ENCODE measurements around the gene APOOL. TPM values are rescaled to one million over a fixed set of nuclear protein-coding genes. Genes with fewer than 3 reads are reported as not detected.

Gene APOOL
- total and polyA plus RNA-seq, 5 donors: 8.1 to 43.0 (median 32.9) TPM

DNA sequence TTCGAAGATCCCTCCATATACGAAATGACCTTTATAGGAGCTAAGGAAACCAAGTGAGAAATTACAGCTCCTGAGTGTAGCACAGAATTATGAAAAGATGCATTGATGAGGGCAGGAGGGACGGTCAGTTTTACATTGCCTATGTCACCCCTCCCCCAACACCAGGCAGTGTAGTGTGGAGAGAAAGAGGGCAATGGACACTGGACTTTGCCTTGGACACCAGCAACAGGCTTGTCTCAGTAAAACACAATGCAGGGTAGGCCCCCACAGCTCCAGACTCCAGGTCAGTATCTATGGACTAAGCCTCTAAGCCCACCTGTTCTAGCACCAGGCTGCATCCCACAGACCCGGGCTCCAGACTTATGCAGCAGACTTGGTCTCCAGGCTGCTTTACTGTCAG, 16.5 kb downstream of the APOOL start:
- 98% methylated on average over 4 of the region's 4 CpGs for WGBS
- no peak for ATAC-seq

GRCh38 chrX:85024044-85024443, 20.4 kb downstream of the APOOL start:
- ATAC-seq: no peak

More for the DNA sequence above, 16.5 kb downstream of the APOOL start:
- Histone ChIP-seq H3K4me1 (ENCODE audit: control insufficient read depth, insufficient read depth, low read length) (no peaks in the 10 kb centered on the region), H3K4me3 (ENCODE audit: low read length) (no peak overlapping the region), H3K27ac (ENCODE audit: low read length) (no peak overlapping the region), H3K27me3 (ENCODE audit: control insufficient read depth, insufficient read depth) (no peaks in the 10 kb centered on the region), H3K9me3 (ENCODE audit: control insufficient read depth, low read length) (no peaks in the 10 kb centered on the region)
- intact Hi-C loops (cut with DNase I): no loop called here
- DNase-seq: no peak

GRCh38 chrX:85024562-85024961, 20.9 kb downstream of the APOOL start:
- intact Hi-C loops (cut with DNase I): no loop called here
- no peak for ATAC-seq
- H3K27ac ChIP-seq (ENCODE audit: low read length): no peak overlapping the region
- no peak for DNase-seq
- H3K27me3 ChIP-seq (ENCODE audit: control insufficient read depth, insufficient read depth): no peaks in the 10 kb centered on the region
- H3K9me3 ChIP-seq (ENCODE audit: control insufficient read depth, low read length): no peaks in the 10 kb centered on the region
- no peaks in the 10 kb centered on the region for H3K4me1 ChIP-seq (ENCODE audit: control insufficient read depth, insufficient read depth, low read length)
- H3K4me3 ChIP-seq (ENCODE audit: low read length): no peak overlapping the region
- 71% methylated on average over 3 of the region's 3 CpGs for WGBS

More at GRCh38 chrX:85024044-85024443, 20.4 kb downstream of the APOOL start:
- no peak overlapping the region for H3K27ac ChIP-seq (ENCODE audit: low read length)
- WGBS: 32% methylated on average over 2 of the region's 2 CpGs
- H3K27me3 ChIP-seq (ENCODE audit: control insufficient read depth, insufficient read depth): no peaks in the 10 kb centered on the region
- H3K9me3 ChIP-seq (ENCODE audit: control insufficient read depth, low read length): no peaks in the 10 kb centered on the region
- intact Hi-C loops (cut with DNase I): no loop called here
- no peaks in the 10 kb centered on the region for H3K4me1 ChIP-seq (ENCODE audit: control insufficient read depth, insufficient read depth, low read length)
- no peak overlapping the region for H3K4me3 ChIP-seq (ENCODE audit: low read length)
- no peak for DNase-seq

- H3K27me3 ChIP-seq (ENCODE audit: control insufficient read depth, insufficient read depth): no peaks in the 10 kb centered on the region
- intact Hi-C loops (cut with DNase I): no loop called here
- H3K4me1 ChIP-seq (ENCODE audit: control insufficient read depth, insufficient read depth, low read length): no peaks in the 10 kb centered on the region
- H3K4me3 ChIP-seq (ENCODE audit: low read length): no peak overlapping the region
- H3K9me3 ChIP-seq (ENCODE audit: control insufficient read depth, low read length): no peaks in the 10 kb centered on the region
- DNase-seq (no peak), ATAC-seq (no peak)
- H3K27ac ChIP-seq (ENCODE audit: low read length): no peak overlapping the region
These were observed 22.5 kb downstream of the APOOL start for GRCh38 chrX:85026170-85026569.

GRCh38 chrX:85029043-85029442, 25.4 kb downstream of the APOOL start:
- Histone ChIP-seq H3K27ac (ENCODE audit: low read length) (no peak overlapping the region), H3K9me3 (ENCODE audit: control insufficient read depth, low read length) (no peaks in the 10 kb centered on the region), H3K4me3 (ENCODE audit: low read length) (no peak overlapping the region), H3K4me1 (ENCODE audit: control insufficient read depth, insufficient read depth, low read length) (no peaks in the 10 kb centered on the region), H3K27me3 (ENCODE audit: control insufficient read depth, insufficient read depth) (no peaks in the 10 kb centered on the region)
- DNase-seq: no peak
- no peak for ATAC-seq
- intact Hi-C loops (cut with DNase I): no loop called here

DNA sequence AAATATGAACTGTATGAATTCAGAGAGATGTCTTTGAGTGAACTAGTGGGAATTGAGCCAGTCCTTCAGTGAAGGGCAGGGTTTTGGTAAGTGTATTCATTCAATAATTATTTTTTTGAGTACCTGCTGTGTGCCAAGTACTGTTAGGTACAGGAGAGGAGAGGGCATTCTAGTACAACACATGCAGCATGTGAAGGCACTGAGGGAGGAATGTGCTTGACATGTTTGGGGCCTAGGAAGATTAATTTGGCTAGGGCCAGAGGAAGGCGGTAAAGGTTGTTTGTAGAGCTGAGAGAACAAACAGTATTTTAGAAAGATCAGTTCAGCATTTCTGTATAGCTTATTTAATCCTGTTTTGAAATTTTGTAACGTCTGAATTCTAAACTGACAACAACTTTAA, 27.8 kb downstream of the APOOL start:
- Histone ChIP-seq H3K4me1 (ENCODE audit: control insufficient read depth, insufficient read depth, low read length) (no peaks in the 10 kb centered on the region), H3K4me3 (ENCODE audit: low read length) (no peak overlapping the region), H3K27ac (ENCODE audit: low read length) (no peak overlapping the region), H3K9me3 (ENCODE audit: control insufficient read depth, low read length) (no peaks in the 10 kb centered on the region), H3K27me3 (ENCODE audit: control insufficient read depth, insufficient read depth) (no peaks in the 10 kb centered on the region)
- ATAC-seq (no peak), DNase-seq (no peak)
- intact Hi-C loops (cut with DNase I): no loop called here
- WGBS: 77% methylated on average over 2 of the region's 2 CpGs

DNA sequence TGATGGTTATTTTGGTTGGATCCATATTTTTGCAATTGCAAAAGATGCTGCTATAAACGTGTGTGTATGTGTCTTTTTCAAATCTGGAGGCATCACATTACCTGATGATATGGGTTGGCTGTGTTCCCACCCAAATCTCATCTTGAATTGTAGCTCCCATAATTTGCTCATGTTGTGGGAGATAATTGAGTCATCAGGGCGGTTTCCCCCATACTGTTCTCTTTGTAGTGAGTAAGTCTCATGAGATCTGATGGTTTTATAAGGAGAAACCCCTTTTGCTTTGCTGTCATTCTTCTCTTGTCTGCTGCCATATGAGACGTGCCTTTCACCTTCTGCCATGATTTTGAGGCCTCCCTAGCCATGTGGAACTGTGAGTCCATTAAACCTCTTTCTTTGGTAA, 33.4 kb downstream of the APOOL start:
- Histone ChIP-seq H3K27ac (ENCODE audit: low read length) (no peak overlapping the region), H3K4me3 (ENCODE audit: low read length) (no peak overlapping the region), H3K27me3 (ENCODE audit: control insufficient read depth, insufficient read depth) (no peaks in the 10 kb centered on the region), H3K9me3 (ENCODE audit: control insufficient read depth, low read length) (no peaks in the 10 kb centered on the region), H3K4me1 (ENCODE audit: control insufficient read depth, insufficient read depth, low read length) (peaks cover 3% of the 10 kb centered on the region)
- DNase-seq (no peak), ATAC-seq (no peak)
- WGBS: 83% methylated on average over 3 of the region's 3 CpGs
- intact Hi-C loops (cut with DNase I): no loop called here

DNA sequence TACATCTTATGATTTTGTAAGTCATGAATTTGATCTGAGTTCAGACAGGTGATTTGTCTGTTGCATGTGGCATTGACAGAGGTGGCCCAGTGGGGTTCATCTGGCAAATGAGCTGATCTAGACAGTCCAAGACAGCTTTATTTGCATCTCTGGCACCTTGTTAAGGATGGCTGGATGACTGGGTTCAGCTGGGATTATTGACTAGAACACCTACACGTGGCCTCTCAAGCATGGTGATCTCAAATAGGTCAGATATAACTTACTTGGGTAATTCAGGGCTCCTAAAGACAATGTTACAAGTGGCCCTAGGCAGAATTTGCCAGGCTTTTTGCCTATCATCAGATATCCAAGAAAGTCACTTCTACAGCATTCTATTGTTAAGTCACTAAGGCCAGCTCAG, 48.0 kb downstream of the APOOL start:
- DNase-seq (no peak), ATAC-seq (no peak)
- Histone ChIP-seq H3K27ac (ENCODE audit: low read length) (no peak overlapping the region), H3K4me3 (ENCODE audit: low read length) (no peak overlapping the region), H3K27me3 (ENCODE audit: control insufficient read depth, insufficient read depth) (no peaks in the 10 kb centered on the region), H3K4me1 (ENCODE audit: control insufficient read depth, insufficient read depth, low read length) (no peaks in the 10 kb centered on the region), H3K9me3 (ENCODE audit: control insufficient read depth, low read length) (no peaks in the 10 kb centered on the region)
- 84% methylated on average over 1 of the region's 1 CpG for WGBS
- intact Hi-C loops (cut with DNase I): no loop called here

DNA sequence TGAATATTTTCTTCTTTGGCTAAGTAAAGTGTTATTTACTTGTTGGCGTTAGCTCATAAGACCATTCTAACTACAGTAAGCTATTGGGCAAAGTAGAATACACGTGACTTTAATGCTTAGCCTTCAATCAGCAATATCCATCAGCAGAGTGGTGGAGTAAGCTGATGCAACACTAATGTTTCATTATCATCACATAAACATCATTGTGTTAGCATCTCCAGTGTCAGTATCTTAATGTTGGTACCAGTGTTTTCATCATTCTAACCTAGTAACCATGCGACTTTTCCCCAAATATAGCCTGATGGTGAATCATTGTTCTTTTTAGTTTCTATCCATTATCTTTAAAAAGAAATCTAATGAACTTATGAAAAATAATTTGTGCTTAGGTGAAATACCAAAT, 48.5 kb downstream of the APOOL start:
- Histone ChIP-seq H3K4me3 (ENCODE audit: low read length) (no peak overlapping the region), H3K4me1 (ENCODE audit: control insufficient read depth, insufficient read depth, low read length) (no peaks in the 10 kb centered on the region), H3K9me3 (ENCODE audit: control insufficient read depth, low read length) (no peaks in the 10 kb centered on the region), H3K27ac (ENCODE audit: low read length) (no peak overlapping the region), H3K27me3 (ENCODE audit: control insufficient read depth, insufficient read depth) (no peaks in the 10 kb centered on the region)
- DNase-seq: no peak
- 46% methylated on average over 3 of the region's 3 CpGs for WGBS
- intact Hi-C loops (cut with DNase I): no loop called here
- ATAC-seq: no peak

- 47% methylated on average over 2 of the region's 2 CpGs for WGBS
- intact Hi-C loops (cut with DNase I): no loop called here
These were observed 49.1 kb downstream of the APOOL start for GRCh38 chrX:85052636-85053343.

DNA sequence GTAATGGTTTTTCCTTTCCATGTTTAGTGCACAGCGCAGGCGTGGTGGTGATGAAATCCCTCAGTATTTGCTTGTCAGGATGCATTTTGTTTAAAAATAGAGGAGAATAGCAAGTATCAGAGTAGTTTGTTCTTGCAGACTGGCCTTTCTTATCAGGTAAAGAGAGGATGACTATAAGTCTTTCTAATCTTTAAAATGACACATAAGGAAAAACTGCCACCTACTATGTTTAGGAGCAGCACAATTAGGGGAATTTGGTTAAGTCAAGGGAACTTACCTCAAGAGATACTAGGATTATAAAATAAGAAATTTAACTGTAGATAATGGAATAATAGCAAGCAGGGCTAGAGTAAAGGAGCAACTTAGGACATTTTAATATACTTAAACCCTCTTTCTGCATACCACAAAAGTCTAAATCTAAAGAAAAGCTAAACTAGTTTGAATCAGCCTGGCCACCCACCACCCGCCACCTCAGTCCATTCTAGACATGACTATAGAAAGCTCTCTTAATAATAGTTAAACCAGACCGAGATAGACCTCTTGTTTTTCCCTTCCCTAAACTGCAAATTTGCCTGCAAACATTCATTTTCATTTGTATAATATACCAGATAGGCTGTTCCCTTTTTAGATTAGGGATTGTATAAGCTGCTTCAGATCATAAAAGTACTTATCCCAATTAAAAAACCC, 62.0 kb downstream of the APOOL start:
- ATAC-seq (no peak), DNase-seq (no peak)
- no peaks in the 10 kb centered on the region for H3K27me3 ChIP-seq (ENCODE audit: control insufficient read depth, insufficient read depth)
- no peaks in the 10 kb centered on the region for H3K9me3 ChIP-seq (ENCODE audit: control insufficient read depth, low read length)
- H3K27ac ChIP-seq (ENCODE audit: low read length): no peak overlapping the region
- WGBS: 69% methylated on average over 4 of the region's 4 CpGs
- intact Hi-C loops (cut with DNase I): no loop called here
- no peak overlapping the region for H3K4me3 ChIP-seq (ENCODE audit: low read length)
- H3K4me1 ChIP-seq (ENCODE audit: control insufficient read depth, insufficient read depth, low read length): no peaks in the 10 kb centered on the region

More at GRCh38 chrX:85052636-85053343, 49.1 kb downstream of the APOOL start:
- no peak overlapping the region for H3K4me3 ChIP-seq (ENCODE audit: low read length)
- H3K27me3 ChIP-seq (ENCODE audit: control insufficient read depth, insufficient read depth): no peaks in the 10 kb centered on the region
- no peak overlapping the region for H3K27ac ChIP-seq (ENCODE audit: low read length)
- no peaks in the 10 kb centered on the region for H3K4me1 ChIP-seq (ENCODE audit: control insufficient read depth, insufficient read depth, low read length)
- DNase-seq (no peak), ATAC-seq (no peak)
- H3K9me3 ChIP-seq (ENCODE audit: control insufficient read depth, low read length): no peaks in the 10 kb centered on the region
